Osteoblast (primary cell): ENCODE results near the gene TMEM245. TPM values are rescaled to one million over a fixed set of nuclear protein-coding genes. Genes with fewer than 3 reads are reported as not detected.
A peak's percentile ranks its signal among the peaks of the same experiment; 100 is the strongest.

Source experiments
- DNase-seq: peaks from one replicate; pipeline ENCODE4 v3.0.0; 2011; ENCODE audit warnings: low spot score, mixed read lengths; ENCODE audit not compliant: insufficient read length; ENCODE audit errors: missing footprints
- H2AFZ ChIP-seq: 2 replicates; pipeline ENCODE4 v1.6.0; 2011; ENCODE audit warnings: mild to moderate bottlenecking, low read length
- H3K27ac ChIP-seq: 2 replicates; pipeline ENCODE4 v1.5.1; 2011; ENCODE audit warnings: mild to moderate bottlenecking, low read depth, low read length, moderate library complexity
- H3K27me3 ChIP-seq: 2 replicates; pipeline ENCODE4 v1.6.0; 2012; ENCODE audit warnings: mild to moderate bottlenecking, control low read depth, inconsistent platforms, low read length, moderate library complexity; ENCODE audit not compliant: insufficient read depth
- H3K36me3 ChIP-seq: 2 replicates; pipeline ENCODE4 v1.5.1; 2011; ENCODE audit warnings: mild to moderate bottlenecking, low read length, control low read depth, moderate library complexity; ENCODE audit not compliant: insufficient read depth
- H3K4me1 ChIP-seq: 2 replicates; pipeline ENCODE4 v1.5.1; 2011; ENCODE audit warnings: mild to moderate bottlenecking, low read length, control low read depth, moderate library complexity; ENCODE audit not compliant: insufficient read depth
- H3K4me2 ChIP-seq: 2 replicates; pipeline ENCODE4 v1.6.0; 2011; ENCODE audit warnings: mild to moderate bottlenecking, low read length; ENCODE audit not compliant: insufficient read depth
- H3K4me3 ChIP-seq: fragments of 200-600 bp; sonication (generic); 3 replicates; pipeline ENCODE4 v1.5.1; 2012; ENCODE audit warnings: mild to moderate bottlenecking, low read length, inconsistent platforms; ENCODE audit not compliant: insufficient read depth
- H3K79me2 ChIP-seq: 2 replicates; pipeline ENCODE4 v1.6.0; 2012; ENCODE audit warnings: mild to moderate bottlenecking, low read length, control low read depth, inconsistent platforms; ENCODE audit not compliant: insufficient read depth
- H3K9me3 ChIP-seq: 2 replicates; pipeline ENCODE4 v1.5.1; 2011; ENCODE audit warnings: low read depth, low read length, control low read depth
- H4K20me1 ChIP-seq: 2 replicates; pipeline ENCODE4 v1.6.0; 2012; ENCODE audit warnings: mild to moderate bottlenecking, low read length, control low read depth; ENCODE audit not compliant: insufficient read depth
- CTCF ChIP-seq: IDR thresholded peaks from 2 replicates; pipeline ENCODE4 v1.5.1; 2011; ENCODE audit warnings: mild to moderate bottlenecking, low read depth, low read length, moderate library complexity; ENCODE audit errors: extremely low read depth
- total RNA-seq: library from RNA; depleted of rRNA; stranded (reverse); fragments of >200 nt; gene quantifications from 2 replicates; pipeline ENCODE4 v1.2.3, GENCODE V29; 2012

TMEM245 gene
- total RNA-seq, 1 donor, result 45.2 TPM

- Histone ChIP-seq H2AFZ (no peak overlapping the region), H3K9me3 (no peaks in the 10 kb centered on the region), H3K4me2 (no peak overlapping the region), H3K4me1 (peaks cover 34% of the 10 kb centered on the region), H3K36me3 (peaks cover 15% of the 10 kb centered on the region), H3K79me2 (no peaks in the 10 kb centered on the region), H4K20me1 (no peaks in the 10 kb centered on the region), H3K27me3 (no peaks in the 10 kb centered on the region), H3K4me3 (no peak overlapping the region), H3K27ac (no peak overlapping the region)
- TF ChIP-seq CTCF, result no peak
- no peak for DNase-seq
Observed at GRCh38 chr9:109039539-109039938, 80.2 kb downstream of the TMEM245 start.

GRCh38 chr9:109037946-109038715 is 81.6 kb downstream of the TMEM245 start:
- Histone ChIP-seq H3K27me3 (no peaks in the 10 kb centered on the region), H2AFZ (no peak overlapping the region), H3K36me3 (peaks cover 16% of the 10 kb centered on the region), H3K79me2 (peaks cover 9% of the 10 kb centered on the region), H4K20me1 (no peaks in the 10 kb centered on the region), H3K27ac (no peak overlapping the region), H3K9me3 (no peaks in the 10 kb centered on the region), H3K4me1 (peaks cover 35% of the 10 kb centered on the region), H3K4me2 (no peak overlapping the region), H3K4me3 (no peak overlapping the region)
- no peak for TF ChIP-seq CTCF
- no peak for DNase-seq

GRCh38 chr9:109036744-109037680 is 82.7 kb downstream of the TMEM245 start:
- Histone ChIP-seq H2AFZ (no peak overlapping the region), H4K20me1 (no peaks in the 10 kb centered on the region), H3K36me3 (peaks cover 16% of the 10 kb centered on the region), H3K27me3 (no peaks in the 10 kb centered on the region), H3K27ac (peak overlapping the region; percentile 65), H3K4me1 (peaks cover 35% of the 10 kb centered on the region), H3K79me2 (peaks cover 10% of the 10 kb centered on the region), H3K9me3 (no peaks in the 10 kb centered on the region), H3K4me2 (no peak overlapping the region), H3K4me3 (no peak overlapping the region)
- no peak for TF ChIP-seq CTCF
- no peak for DNase-seq
